HEK293 (cell line): ENCODE measurements around the gene DCX.

Source experiments
- CTCF ChIP-seq: fragments of 450-650 bp; formaldehyde crosslinking; IDR thresholded peaks from 2 replicates; pipeline ENCODE4 v1.5.1; 2016; ENCODE audit warnings: missing biosample characterization, missing genetic modification characterization
- ELK4 ChIP-seq: IDR thresholded peaks from 2 replicates; pipeline ENCODE4 v1.6.1; 2011; ENCODE audit warnings: mild to moderate bottlenecking, low read depth, low read length, borderline replicate concordance
- ZIC2 ChIP-seq: fragments of 450-650 bp; formaldehyde crosslinking; IDR thresholded peaks from 2 replicates; pipeline ENCODE4 v1.5.1; 2016; ENCODE audit warnings: missing biosample characterization, missing genetic modification characterization
- ZNF10 ChIP-seq: fragments of 450-650 bp; formaldehyde crosslinking; IDR thresholded peaks from 2 replicates; pipeline ENCODE4 v1.5.1; 2017; ENCODE audit warnings: missing biosample characterization, missing genetic modification characterization
- ZNF121 ChIP-seq: fragments of 450-650 bp; formaldehyde crosslinking; IDR thresholded peaks from 2 replicates; pipeline ENCODE4 v1.5.1; 2016; ENCODE audit warnings: missing biosample characterization, missing genetic modification characterization
- ZNF16 ChIP-seq: fragments of 450-650 bp; formaldehyde crosslinking; IDR thresholded peaks from 2 replicates; pipeline ENCODE4 v1.5.1; 2016; ENCODE audit warnings: low read depth, missing biosample characterization, missing genetic modification characterization
- ZNF274 ChIP-seq, 2 experiments: fragments of 200-500 bp in 1 of 2; fragments of 450-650 bp in 1 of 2; sonication (Bioruptor generic) in 1 of 2; formaldehyde crosslinking in 1 of 2; IDR thresholded peaks; 2 replicates each; pipeline versions ENCODE4 v1.5.1 to v1.6.1; 2014 to 2016; ENCODE audit warnings: borderline replicate concordance in 1 of 2, inconsistent platforms in 1 of 2, low read length in 1 of 2, missing biosample characterization in 1 of 2, missing genetic modification characterization in 1 of 2

- TF ChIP-seq ZIC2 (tag by site-specific recombination) (no peak), ZNF274 (IDR thresholded peaks at IDR 0.05; ENCODE audit: low read length) (no peak), ZNF274 (tag by site-specific recombination; IDR thresholded peaks at IDR 0.05; ENCODE audit: borderline replicate concordance) (no peak), ELK4 (no peak), ZNF10 (tag by site-specific recombination) (no peak), CTCF (tag by site-specific recombination) (no peak), ZNF121 (no peak), ZNF16 (tag by site-specific recombination) (no peak)
Measured at GRCh38 chrX:111409326-111409725, 2.7 kb downstream of the DCX start.
